MCF 10A (cell line): Measurements from ENCODE around the gene TICAM2. TPM values are rescaled to one million over a fixed set of nuclear protein-coding genes. Genes with fewer than 3 reads are reported as not detected.

Experiments
- BruUV-seq: library from RNA; stranded (reverse); fragments of 400-500 nt; replicated peaks from 2 replicates; lab custom pipeline; 2021; lab: Mats Ljungman, UMichigan
- CTCF ChIA-PET: fragments of 300-600 bp; sonication (Branson Sonifier 250); formaldehyde crosslinking; extraction: SDS; loops from one replicate; lab custom pipeline; 2021; ENCODE audit warnings: antibody characterized with exemption, inconsistent platforms; lab: Yijun Ruan, JAX
- POLR2A ChIA-PET: fragments of 300-600, 350-650 bp; sonication (Branson Sonifier 250); formaldehyde crosslinking; extraction: SDS; loops from one replicate; lab custom pipeline; 2020; ENCODE audit warnings: antibody characterized with exemption, inconsistent platforms; lab: Yijun Ruan, JAX
- DNase-seq: peaks from one replicate; pipeline ENCODE4 v3.0.0-alpha.2; 2018; ENCODE audit not compliant: unreplicated experiment
- H3K27ac Mint-ChIP-seq: one replicate; pipeline ENCODE4 v1.8.0; 2022; ENCODE audit warnings: mild to moderate bottlenecking, low read depth, mixed read lengths; ENCODE audit not compliant: unreplicated experiment
- H3K27me3 Mint-ChIP-seq: one replicate; pipeline ENCODE4 v1.8.0; 2022; ENCODE audit warnings: mixed read lengths; ENCODE audit not compliant: insufficient read depth, unreplicated experiment
- H3K36me3 Mint-ChIP-seq: one replicate; pipeline ENCODE4 v1.8.0; 2022; ENCODE audit warnings: mild to moderate bottlenecking, moderate library complexity, mixed read lengths; ENCODE audit not compliant: insufficient read depth, unreplicated experiment
- H3K4me1 Mint-ChIP-seq: one replicate; pipeline ENCODE4 v1.8.0; 2022; ENCODE audit warnings: mixed read lengths; ENCODE audit not compliant: insufficient read depth, unreplicated experiment
- H3K4me3 Mint-ChIP-seq: one replicate; pipeline ENCODE4 v1.8.0; 2022; ENCODE audit warnings: mild to moderate bottlenecking, moderate library complexity, mixed read lengths; ENCODE audit not compliant: unreplicated experiment
- H3K9me3 Mint-ChIP-seq: one replicate; pipeline ENCODE4 v1.8.0; 2022; ENCODE audit warnings: mixed read lengths; ENCODE audit not compliant: unreplicated experiment
- intact Hi-C: fragments of 100-400 bp; cut with micrococcal nuclease; formaldehyde crosslinking; loops from 2 replicates; pipeline ENCODE4 v1.14.1; 2022
- total RNA-seq: library from RNA; stranded (reverse); gene quantifications from 2 replicates; pipeline ENCODE4 v1.2.3, GENCODE V29; 2022
- TF ChIP-seq, protein P1 (sequence below): fragments of 200-600 bp; IDR thresholded peaks from one replicate; pipeline ENCODE4 v1.8.0; 2022; ENCODE audit warnings: antibody characterized with exemption, mild to moderate bottlenecking; ENCODE audit not compliant: unreplicated experiment

TICAM2 gene
- total RNA-seq, 1 experiment from 2014 or later: 3.7 TPM

DNA sequence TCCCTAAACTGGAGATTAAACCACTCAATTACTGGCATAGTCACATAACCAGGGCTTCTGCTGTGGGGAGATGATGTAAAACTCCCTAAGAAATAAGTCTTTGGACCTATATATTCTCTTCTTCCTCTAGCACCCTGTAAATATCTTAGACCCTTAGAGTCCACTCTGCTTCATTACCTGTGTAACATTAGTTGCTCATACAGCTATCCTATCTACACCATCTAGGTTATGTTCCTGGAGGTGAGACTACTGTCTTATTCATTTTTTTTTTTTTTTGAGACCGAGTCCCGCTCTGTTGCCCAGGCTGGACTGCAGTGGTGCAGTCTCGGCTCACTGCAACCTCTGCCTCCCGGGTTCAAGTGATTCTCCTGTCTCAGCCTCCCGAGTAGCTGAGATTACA lies 9.6 kb upstream of the TICAM2 start:
- TF ChIP-seq, protein P1, sequence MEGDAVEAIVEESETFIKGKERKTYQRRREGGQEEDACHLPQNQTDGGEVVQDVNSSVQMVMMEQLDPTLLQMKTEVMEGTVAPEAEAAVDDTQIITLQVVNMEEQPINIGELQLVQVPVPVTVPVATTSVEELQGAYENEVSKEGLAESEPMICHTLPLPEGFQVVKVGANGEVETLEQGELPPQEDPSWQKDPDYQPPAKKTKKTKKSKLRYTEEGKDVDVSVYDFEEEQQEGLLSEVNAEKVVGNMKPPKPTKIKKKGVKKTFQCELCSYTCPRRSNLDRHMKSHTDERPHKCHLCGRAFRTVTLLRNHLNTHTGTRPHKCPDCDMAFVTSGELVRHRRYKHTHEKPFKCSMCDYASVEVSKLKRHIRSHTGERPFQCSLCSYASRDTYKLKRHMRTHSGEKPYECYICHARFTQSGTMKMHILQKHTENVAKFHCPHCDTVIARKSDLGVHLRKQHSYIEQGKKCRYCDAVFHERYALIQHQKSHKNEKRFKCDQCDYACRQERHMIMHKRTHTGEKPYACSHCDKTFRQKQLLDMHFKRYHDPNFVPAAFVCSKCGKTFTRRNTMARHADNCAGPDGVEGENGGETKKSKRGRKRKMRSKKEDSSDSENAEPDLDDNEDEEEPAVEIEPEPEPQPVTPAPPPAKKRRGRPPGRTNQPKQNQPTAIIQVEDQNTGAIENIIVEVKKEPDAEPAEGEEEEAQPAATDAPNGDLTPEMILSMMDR: no peak
- Mint-ChIP-seq H3K27me3 (no peaks in the 10 kb centered on the region), H3K36me3 (peaks cover 51% of the 10 kb centered on the region), H3K4me1 (peaks cover 6% of the 10 kb centered on the region), H3K4me3 (no peak overlapping the region), H3K27ac (no peak overlapping the region), H3K9me3 (no peaks in the 10 kb centered on the region)
- ChIA-PET CTCF (no interaction called here), POLR2A (no interaction called here)
- intact Hi-C loops: no loop called here
- DNase-seq: no peak
- no TSS peak for BruUV-seq

DNA sequence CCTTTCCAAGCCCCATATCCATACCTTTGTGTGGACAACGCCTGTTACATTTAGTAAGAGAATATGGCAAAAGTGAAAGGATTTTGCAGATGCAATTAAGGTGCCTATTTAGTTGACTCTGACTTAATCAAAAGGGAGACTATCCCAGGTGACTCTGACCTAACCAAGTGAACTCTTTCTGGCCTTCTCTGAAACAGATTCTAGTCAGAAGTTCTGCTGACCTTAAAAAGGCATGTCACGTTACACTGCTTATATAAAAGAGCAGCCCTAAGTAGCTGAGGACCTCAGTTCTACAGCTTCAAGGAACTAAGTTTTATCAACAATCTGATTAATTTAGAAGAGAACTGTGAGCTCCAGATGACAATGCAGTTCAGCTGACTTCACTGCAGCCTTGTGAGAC lies 5.7 kb upstream of the TICAM2 start:
- no TSS peak for BruUV-seq
- Mint-ChIP-seq H3K4me3 (no peak overlapping the region), H3K9me3 (no peaks in the 10 kb centered on the region), H3K36me3 (peaks cover 31% of the 10 kb centered on the region), H3K4me1 (peaks cover 11% of the 10 kb centered on the region), H3K27me3 (no peaks in the 10 kb centered on the region), H3K27ac (no peak overlapping the region)
- TF ChIP-seq, protein P1: no peak
- no peak for DNase-seq
- ChIA-PET POLR2A (interaction anchor here (1.3 kb wide), 1 partner anchor 16 kb away, joined by 10 read pairs; no protein-coding TSS in a partner anchor), CTCF (interaction anchor here (0.6 to 1.1 kb wide), 2 partner anchors 11 to 15 kb away, joined by 3 to 5 read pairs; no protein-coding TSS in a partner anchor)
- intact Hi-C loops: no loop called here

DNA sequence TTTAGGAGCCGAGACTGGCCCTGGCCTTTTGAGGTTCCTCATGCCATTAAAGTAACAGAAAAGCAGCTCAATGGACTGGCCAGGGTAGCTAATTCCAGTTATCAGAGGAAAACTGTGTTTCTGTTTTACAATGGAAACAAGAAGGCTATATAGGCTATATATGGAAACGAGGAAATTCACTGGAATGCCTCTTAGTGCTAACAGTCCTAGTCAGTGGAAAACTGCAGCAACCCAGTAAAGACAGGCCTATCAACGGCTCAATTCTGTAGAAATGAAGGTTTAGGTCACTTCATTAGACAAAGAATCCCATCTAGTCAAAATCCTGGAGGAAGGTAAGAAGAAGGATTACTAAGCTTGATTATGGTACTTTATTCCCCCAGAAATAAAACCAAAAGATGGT lies 3.2 kb upstream of the TICAM2 start:
- Mint-ChIP-seq H3K4me1 (peaks cover 20% of the 10 kb centered on the region), H3K36me3 (peaks cover 28% of the 10 kb centered on the region), H3K4me3 (no peak overlapping the region), H3K27me3 (no peaks in the 10 kb centered on the region), H3K27ac (no peak overlapping the region), H3K9me3 (no peaks in the 10 kb centered on the region)
- intact Hi-C loops: no loop called here
- no peak for DNase-seq
- no TSS peak for BruUV-seq
- CTCF ChIA-PET: interaction anchor here (0.6 kb wide), 1 partner anchor 62 kb away, joined by 3 read pairs; no protein-coding TSS in a partner anchor
- POLR2A ChIA-PET: no interaction called here
- TF ChIP-seq, protein P1: no peak

DNA sequence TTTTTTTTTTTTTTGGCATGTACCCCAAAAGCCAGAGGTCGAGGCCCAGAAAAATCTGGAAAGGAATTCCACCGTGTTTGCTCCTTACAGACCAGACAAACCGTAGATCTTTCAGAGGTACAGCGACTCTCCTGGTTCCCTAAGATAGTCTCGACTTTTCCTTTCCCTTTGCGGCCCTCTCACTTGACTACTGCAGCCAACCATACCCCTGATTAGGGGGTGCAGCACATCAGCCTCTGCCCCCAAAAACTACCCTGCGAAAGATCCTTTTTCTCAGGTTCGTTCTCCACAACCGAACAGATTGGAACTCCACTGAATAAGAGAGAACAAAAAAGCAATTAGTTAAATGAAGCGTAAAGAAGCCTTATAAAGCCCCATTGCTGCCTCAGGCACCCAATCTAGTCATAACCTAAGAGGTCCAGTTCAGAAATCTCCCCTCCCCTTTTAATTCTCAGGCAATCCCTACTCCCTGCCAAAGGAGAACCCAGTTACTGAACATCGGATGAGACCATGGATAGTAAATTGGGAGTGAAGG lies 379 bp upstream of the TICAM2 start:
- intact Hi-C loops: no loop called here
- ChIA-PET CTCF (interaction anchor here (0.6 to 2.1 kb wide), 8 partner anchors 11 to 329 kb away, joined by 3 to 6 read pairs (median 3); partner anchors contain the start of gene TMED7), POLR2A (interaction anchor here (0.7 kb wide), 1 partner anchor 16 kb away, joined by 3 read pairs; no protein-coding TSS in a partner anchor)
- Mint-ChIP-seq H3K27me3 (no peaks in the 10 kb centered on the region), H3K27ac (no peak overlapping the region), H3K9me3 (no peaks in the 10 kb centered on the region), H3K4me3 (peak overlapping the region; percentile 55), H3K36me3 (peaks cover 20% of the 10 kb centered on the region), H3K4me1 (peaks cover 24% of the 10 kb centered on the region)
- TF ChIP-seq, protein P1: no peak
- no TSS peak for BruUV-seq
- no peak for DNase-seq
